Smooth muscle cell (in vitro differentiated cells): ENCODE data around the gene WAPL. TPM values are rescaled to one million over a fixed set of nuclear protein-coding genes. Genes with fewer than 3 reads are reported as not detected.

ENCODE experiments used
- DNase-seq: peaks from one replicate; lab custom pipeline; 2025; ENCODE audit not compliant: unreplicated experiment; lab: John Stamatoyannopoulos, UW
- H2AFZ ChIP-seq: fragments of 200-600 bp; sonication (generic); 2 replicates; pipeline ENCODE4 v1.6.0; 2016; ENCODE audit warnings: antibody characterized with exemption, low read depth, mild to moderate bottlenecking
- H3F3A ChIP-seq: fragments of 200-600 bp; sonication (generic); 2 replicates; pipeline ENCODE4 v1.6.0; 2017; ENCODE audit warnings: antibody characterized with exemption, low read depth
- H3K27ac ChIP-seq: fragments of 200-600 bp; sonication (generic); 2 replicates; pipeline ENCODE4 v1.5.1; 2016; ENCODE audit warnings: low read depth, mild to moderate bottlenecking
- H3K27me3 ChIP-seq: fragments of 200-600 bp; sonication (generic); 2 replicates; pipeline ENCODE4 v1.6.1; 2016; ENCODE audit warnings: low read depth, mild to moderate bottlenecking
- H3K36me3 ChIP-seq: fragments of 200-600 bp; sonication (generic); 2 replicates; pipeline ENCODE4 v1.5.1; 2016; ENCODE audit warnings: low read depth
- H3K4me1 ChIP-seq: fragments of 200-600 bp; sonication (generic); 2 replicates; pipeline ENCODE4 v1.5.1; 2016; ENCODE audit warnings: low read depth
- H3K4me2 ChIP-seq: fragments of 200-600 bp; sonication (generic); 2 replicates; pipeline ENCODE4 v1.6.0; 2016; ENCODE audit warnings: mild to moderate bottlenecking
- H3K4me3 ChIP-seq: fragments of 200-600 bp; sonication (generic); 2 replicates; pipeline ENCODE4 v1.5.1; 2016; ENCODE audit warnings: mild to moderate bottlenecking
- H3K79me2 ChIP-seq: fragments of 200-600 bp; sonication (generic); 2 replicates; pipeline ENCODE4 v1.6.0; 2016; ENCODE audit warnings: low read depth, mild to moderate bottlenecking
- H3K9ac ChIP-seq: fragments of 200-600 bp; sonication (generic); 2 replicates; pipeline ENCODE4 v1.6.0; 2016; ENCODE audit warnings: low read depth
- H3K9me3 ChIP-seq: fragments of 200-600 bp; sonication (generic); replicated peaks from 2 replicates; pipeline ENCODE4 v1.5.1; 2016; ENCODE audit warnings: low read depth
- H4K20me1 ChIP-seq: fragments of 200-600 bp; sonication (generic); 2 replicates; pipeline ENCODE4 v1.6.0; 2016; ENCODE audit warnings: low read depth
- WGBS: methylation state at CpG from one replicate; pipeline ENCODE4 v1.1.7; 2016; ENCODE audit warnings: low lambda C conversion rate; 5-methylcytosine and 5-hydroxymethylcytosine counted together
- polyA plus RNA-seq: library from polyadenylated mRNA; unstranded; fragments of >200 nt; fragmentation: Nextera tagmentation; extraction: Ambion mirVana; gene quantifications from 2 replicates; pipeline ENCODE4 v1.2.1, GENCODE V29; 2016
- total RNA-seq: library from RNA; depleted of rRNA; stranded (reverse); fragments of >200 nt; gene quantifications from 2 replicates; pipeline ENCODE4 v1.2.3, GENCODE V29; 2014
- TF ChIP-seq, protein P1 (sequence below): fragments of 200-600 bp; sonication (generic); IDR thresholded peaks from 2 replicates; pipeline ENCODE4 v1.5.1; 2017; ENCODE audit warnings: borderline replicate concordance, mild to moderate bottlenecking, antibody characterized with exemption; ENCODE audit not compliant: insufficient read depth, poor library complexity, severe bottlenecking

The WAPL gene
- total and polyA plus RNA-seq, 2 experiments from 2014 or later, result 14.0 to 30.5 TPM

DNA sequence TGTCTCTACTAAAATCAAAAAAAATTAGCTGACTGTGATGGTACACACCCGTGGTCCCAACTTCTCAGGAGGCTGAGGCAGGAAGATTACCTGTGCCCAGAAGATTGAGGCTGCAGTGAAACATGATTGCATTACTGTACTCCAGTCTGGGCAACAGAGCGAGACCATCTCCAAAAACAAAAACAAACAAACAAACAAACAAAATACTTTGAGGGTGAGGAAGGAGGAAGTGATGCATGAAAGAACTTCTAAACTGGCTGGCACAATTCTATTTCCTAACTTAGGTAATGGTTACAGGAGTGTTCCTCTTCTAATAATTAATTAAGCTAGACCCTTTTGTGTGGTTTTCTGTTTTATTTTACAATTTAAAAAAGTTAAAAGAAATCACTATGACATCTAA lies 15.5 kb downstream of the WAPL start:
- no peak for DNase-seq
- no peaks in the 10 kb centered on the region for H3K27me3 ChIP-seq
- no peaks in the 10 kb centered on the region for H3K4me1 ChIP-seq
- TF ChIP-seq, protein P1, sequence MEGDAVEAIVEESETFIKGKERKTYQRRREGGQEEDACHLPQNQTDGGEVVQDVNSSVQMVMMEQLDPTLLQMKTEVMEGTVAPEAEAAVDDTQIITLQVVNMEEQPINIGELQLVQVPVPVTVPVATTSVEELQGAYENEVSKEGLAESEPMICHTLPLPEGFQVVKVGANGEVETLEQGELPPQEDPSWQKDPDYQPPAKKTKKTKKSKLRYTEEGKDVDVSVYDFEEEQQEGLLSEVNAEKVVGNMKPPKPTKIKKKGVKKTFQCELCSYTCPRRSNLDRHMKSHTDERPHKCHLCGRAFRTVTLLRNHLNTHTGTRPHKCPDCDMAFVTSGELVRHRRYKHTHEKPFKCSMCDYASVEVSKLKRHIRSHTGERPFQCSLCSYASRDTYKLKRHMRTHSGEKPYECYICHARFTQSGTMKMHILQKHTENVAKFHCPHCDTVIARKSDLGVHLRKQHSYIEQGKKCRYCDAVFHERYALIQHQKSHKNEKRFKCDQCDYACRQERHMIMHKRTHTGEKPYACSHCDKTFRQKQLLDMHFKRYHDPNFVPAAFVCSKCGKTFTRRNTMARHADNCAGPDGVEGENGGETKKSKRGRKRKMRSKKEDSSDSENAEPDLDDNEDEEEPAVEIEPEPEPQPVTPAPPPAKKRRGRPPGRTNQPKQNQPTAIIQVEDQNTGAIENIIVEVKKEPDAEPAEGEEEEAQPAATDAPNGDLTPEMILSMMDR, result no peak
- no peak overlapping the region for H2AFZ ChIP-seq
- H3K9me3 ChIP-seq, result no peaks in the 10 kb centered on the region
- no peaks in the 10 kb centered on the region for H3F3A ChIP-seq
- no peak overlapping the region for H3K9ac ChIP-seq
- no peak overlapping the region for H3K4me2 ChIP-seq
- no peak overlapping the region for H3K27ac ChIP-seq
- 80% methylated on average over 2 of the region's 2 CpGs for WGBS
- peaks cover 92% of the 10 kb centered on the region for H4K20me1 ChIP-seq
- no peak overlapping the region for H3K4me3 ChIP-seq
- H3K36me3 ChIP-seq, result no peaks in the 10 kb centered on the region
- peaks cover 94% of the 10 kb centered on the region for H3K79me2 ChIP-seq

DNA sequence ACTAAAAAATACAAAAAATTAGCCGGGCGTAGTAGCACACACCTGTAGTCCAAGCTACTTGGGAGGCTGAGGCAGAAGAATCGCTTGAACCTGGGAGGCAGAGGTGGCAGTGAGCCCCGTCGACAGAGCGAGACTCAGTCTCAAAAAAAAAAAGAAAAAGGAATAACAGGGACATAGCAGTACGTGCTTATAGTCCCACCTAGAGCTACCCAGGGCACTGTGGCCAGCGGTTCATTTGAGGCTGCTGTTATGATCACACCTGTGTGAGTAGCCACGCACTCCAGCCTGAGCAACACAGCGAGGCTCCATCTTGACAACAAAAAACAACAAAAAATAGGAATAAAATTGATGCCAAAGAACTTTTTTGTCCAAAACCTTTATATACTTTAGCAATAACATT lies 17.1 kb downstream of the WAPL start:
- H3F3A ChIP-seq, result no peaks in the 10 kb centered on the region
- no peak overlapping the region for H2AFZ ChIP-seq
- H3K79me2 ChIP-seq, result peaks cover 90% of the 10 kb centered on the region
- no peak for DNase-seq
- no peak overlapping the region for H3K4me2 ChIP-seq
- no peaks in the 10 kb centered on the region for H3K4me1 ChIP-seq
- peaks cover 94% of the 10 kb centered on the region for H4K20me1 ChIP-seq
- TF ChIP-seq, protein P1, result no peak
- H3K36me3 ChIP-seq, result peaks cover 8% of the 10 kb centered on the region
- no peak overlapping the region for H3K27ac ChIP-seq
- H3K9me3 ChIP-seq, result no peaks in the 10 kb centered on the region
- no peak overlapping the region for H3K4me3 ChIP-seq
- H3K9ac ChIP-seq, result no peak overlapping the region
- WGBS, result 93% methylated on average over 10 of the region's 10 CpGs
- no peaks in the 10 kb centered on the region for H3K27me3 ChIP-seq

DNA sequence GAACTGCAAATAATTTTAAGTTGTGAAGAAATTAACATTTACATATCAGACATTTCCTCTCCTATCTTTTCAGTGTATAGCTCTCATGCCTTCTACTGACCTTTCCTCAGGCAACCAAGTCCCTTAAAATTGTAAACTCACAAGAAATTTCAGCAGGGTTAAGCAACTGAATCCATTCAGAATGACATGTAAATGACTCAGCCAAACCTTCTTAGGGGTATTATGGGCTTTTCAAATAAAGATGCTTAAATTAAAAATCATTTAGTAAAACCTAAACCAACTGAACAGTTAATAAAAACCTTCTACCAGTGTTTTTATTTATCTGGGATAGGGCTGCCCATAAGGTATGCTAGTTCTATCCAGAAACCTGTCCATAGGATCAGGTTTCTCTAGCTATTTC lies 20.7 kb downstream of the WAPL start:
- Histone ChIP-seq H4K20me1 (peaks cover 100% of the 10 kb centered on the region), H2AFZ (no peak overlapping the region), H3K27me3 (no peaks in the 10 kb centered on the region), H3K79me2 (peaks cover 91% of the 10 kb centered on the region), H3K9ac (no peak overlapping the region), H3K27ac (peak overlapping the region; percentile 25), H3K4me3 (no peak overlapping the region), H3K9me3 (no peaks in the 10 kb centered on the region), H3K36me3 (peaks cover 18% of the 10 kb centered on the region), H3K4me1 (no peaks in the 10 kb centered on the region), H3K4me2 (peak overlapping the region; percentile 31), H3F3A (no peaks in the 10 kb centered on the region)
- DNase-seq, result no peak
- TF ChIP-seq, protein P1, result no peak

DNA sequence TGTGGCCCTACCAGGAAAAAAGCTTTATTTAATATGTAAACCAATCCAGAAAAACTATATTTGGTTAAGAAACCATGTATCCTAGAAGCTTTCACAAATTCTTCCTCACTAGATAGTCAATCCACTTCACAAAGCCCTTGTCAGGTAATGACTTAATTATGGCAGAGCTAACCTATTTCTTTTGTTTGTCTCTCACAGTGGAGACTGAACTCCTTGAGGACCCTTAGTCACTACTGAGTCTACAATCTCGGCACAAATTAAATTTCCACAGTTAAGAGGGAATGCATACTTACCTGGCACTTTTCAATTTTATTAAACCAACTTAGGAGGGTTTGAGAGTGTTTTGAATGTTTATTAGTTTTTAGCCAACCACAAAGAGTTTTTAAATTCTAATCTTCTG lies 23.0 kb downstream of the WAPL start:
- Histone ChIP-seq H3K4me1 (no peaks in the 10 kb centered on the region), H3K27me3 (no peaks in the 10 kb centered on the region), H3K79me2 (peaks cover 86% of the 10 kb centered on the region), H3K9ac (no peak overlapping the region), H3K36me3 (peaks cover 20% of the 10 kb centered on the region), H4K20me1 (peaks cover 98% of the 10 kb centered on the region), H3K4me2 (no peak overlapping the region), H3K9me3 (no peaks in the 10 kb centered on the region), H3K4me3 (no peak overlapping the region), H3F3A (no peaks in the 10 kb centered on the region), H2AFZ (no peak overlapping the region), H3K27ac (no peak overlapping the region)
- DNase-seq, result no peak
- WGBS, result 94% methylated on average over 1 of the region's 1 CpG
- TF ChIP-seq, protein P1, result no peak
